GM23338 (cell line): Measurements from ENCODE around the gene TMIE.

Source experiments
- CTCF ChIP-seq, 2 experiments: fragments of 200-600 bp in 1 of 2; sonication (generic) in 1 of 2; conservative IDR thresholded peaks; 2 replicates each; pipeline versions ENCODE4 v1.5.1 to v1.6.1; 2016 to 2017; ENCODE audit warnings: antibody characterized with exemption in 2 of 2, low read depth in 2 of 2, mild to moderate bottlenecking in 2 of 2, moderate library complexity in 1 of 2
- ETS1 ChIP-seq: IDR thresholded peaks from 2 replicates; pipeline ENCODE4 v1.6.1; 2016; ENCODE audit warnings: antibody characterized with exemption
- EZH2 ChIP-seq: fragments of 200-600 bp; sonication (generic); IDR thresholded peaks from one replicate; pipeline ENCODE4 v1.8.0; 2017; ENCODE audit warnings: antibody characterized with exemption, mild to moderate bottlenecking, low read depth; ENCODE audit not compliant: unreplicated experiment
- EZH2phosphoT487 ChIP-seq: fragments of 200-600 bp; sonication (generic); IDR thresholded peaks from one replicate; pipeline ENCODE4 v1.8.1; 2018; ENCODE audit warnings: antibody characterized with exemption; ENCODE audit not compliant: unreplicated experiment
- NANOG ChIP-seq: IDR thresholded peaks from 2 replicates; pipeline ENCODE4 v1.6.1; 2016; ENCODE audit warnings: antibody characterized with exemption, borderline replicate concordance
- POLR2AphosphoS5 ChIP-seq: IDR thresholded peaks from 2 replicates; pipeline ENCODE4 v1.6.1; 2016; ENCODE audit warnings: antibody characterized with exemption, low read depth

GRCh38 chr3:46700772-46701171 is 420 bp upstream of the TMIE start:
- TF ChIP-seq CTCF (conservative IDR thresholded peaks at IDR 0.05; ENCODE audit: low read depth in 2 of 2) (no peak), EZH2phosphoT487 (no peak), EZH2 (no peak), NANOG (no peak), POLR2AphosphoS5 (no peak), ETS1 (no peak)
